Measurements from ENCODE around the gene AMIGO1. TPM values are rescaled to one million over a fixed set of nuclear protein-coding genes. Genes with fewer than 3 reads are reported as not detected.

The AMIGO1 gene
- total and polyA plus RNA-seq, 2 of the 8 experiments (the other 6 are each of a cell fraction or from before 2014, with no cell fraction given): 1.5 to 2.7 TPM

GRCh38 chr1:109466452-109467300, 42.9 kb downstream of the AMIGO1 start, which contains the start of gene SYPL2 (continued):
- TF ChIP-seq EGR1 (IDR thresholded peaks at IDR 0.05; ENCODE audit: borderline replicate concordance, low read depth, low read length): no peak
- TF ChIP-seq JUND (IDR thresholded peaks at IDR 0.05; ENCODE audit: low read length): no peak
- TF ChIP-seq, protein P1, sequence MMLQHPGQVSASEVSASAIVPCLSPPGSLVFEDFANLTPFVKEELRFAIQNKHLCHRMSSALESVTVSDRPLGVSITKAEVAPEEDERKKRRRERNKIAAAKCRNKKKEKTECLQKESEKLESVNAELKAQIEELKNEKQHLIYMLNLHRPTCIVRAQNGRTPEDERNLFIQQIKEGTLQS (IDR thresholded peaks at IDR 0.05; ENCODE audit: insufficient read depth, low read depth, low read length): peak; percentile 52; the same call in 1 of the 2 replicates
- 0 out of 2 replicates have a peak, but pooled peaks have one; percentile 11 for TF ChIP-seq BACH1 (IDR thresholded peaks at IDR 0.05; ENCODE audit: low read length)
- no peak for TF ChIP-seq CHD2 (IDR thresholded peaks at IDR 0.05; ENCODE audit: low read length)
- 0 out of 3 replicates have a peak, but pooled peaks of 1 of the 2 experiments have one; percentile 22 for TF ChIP-seq POLR2A (IDR thresholded peaks at IDR 0.05; ENCODE audit: control extremely low read depth in 1 of 2, low read depth in 2 of 2, low read length in 2 of 2)
- TF ChIP-seq, protein P2, sequence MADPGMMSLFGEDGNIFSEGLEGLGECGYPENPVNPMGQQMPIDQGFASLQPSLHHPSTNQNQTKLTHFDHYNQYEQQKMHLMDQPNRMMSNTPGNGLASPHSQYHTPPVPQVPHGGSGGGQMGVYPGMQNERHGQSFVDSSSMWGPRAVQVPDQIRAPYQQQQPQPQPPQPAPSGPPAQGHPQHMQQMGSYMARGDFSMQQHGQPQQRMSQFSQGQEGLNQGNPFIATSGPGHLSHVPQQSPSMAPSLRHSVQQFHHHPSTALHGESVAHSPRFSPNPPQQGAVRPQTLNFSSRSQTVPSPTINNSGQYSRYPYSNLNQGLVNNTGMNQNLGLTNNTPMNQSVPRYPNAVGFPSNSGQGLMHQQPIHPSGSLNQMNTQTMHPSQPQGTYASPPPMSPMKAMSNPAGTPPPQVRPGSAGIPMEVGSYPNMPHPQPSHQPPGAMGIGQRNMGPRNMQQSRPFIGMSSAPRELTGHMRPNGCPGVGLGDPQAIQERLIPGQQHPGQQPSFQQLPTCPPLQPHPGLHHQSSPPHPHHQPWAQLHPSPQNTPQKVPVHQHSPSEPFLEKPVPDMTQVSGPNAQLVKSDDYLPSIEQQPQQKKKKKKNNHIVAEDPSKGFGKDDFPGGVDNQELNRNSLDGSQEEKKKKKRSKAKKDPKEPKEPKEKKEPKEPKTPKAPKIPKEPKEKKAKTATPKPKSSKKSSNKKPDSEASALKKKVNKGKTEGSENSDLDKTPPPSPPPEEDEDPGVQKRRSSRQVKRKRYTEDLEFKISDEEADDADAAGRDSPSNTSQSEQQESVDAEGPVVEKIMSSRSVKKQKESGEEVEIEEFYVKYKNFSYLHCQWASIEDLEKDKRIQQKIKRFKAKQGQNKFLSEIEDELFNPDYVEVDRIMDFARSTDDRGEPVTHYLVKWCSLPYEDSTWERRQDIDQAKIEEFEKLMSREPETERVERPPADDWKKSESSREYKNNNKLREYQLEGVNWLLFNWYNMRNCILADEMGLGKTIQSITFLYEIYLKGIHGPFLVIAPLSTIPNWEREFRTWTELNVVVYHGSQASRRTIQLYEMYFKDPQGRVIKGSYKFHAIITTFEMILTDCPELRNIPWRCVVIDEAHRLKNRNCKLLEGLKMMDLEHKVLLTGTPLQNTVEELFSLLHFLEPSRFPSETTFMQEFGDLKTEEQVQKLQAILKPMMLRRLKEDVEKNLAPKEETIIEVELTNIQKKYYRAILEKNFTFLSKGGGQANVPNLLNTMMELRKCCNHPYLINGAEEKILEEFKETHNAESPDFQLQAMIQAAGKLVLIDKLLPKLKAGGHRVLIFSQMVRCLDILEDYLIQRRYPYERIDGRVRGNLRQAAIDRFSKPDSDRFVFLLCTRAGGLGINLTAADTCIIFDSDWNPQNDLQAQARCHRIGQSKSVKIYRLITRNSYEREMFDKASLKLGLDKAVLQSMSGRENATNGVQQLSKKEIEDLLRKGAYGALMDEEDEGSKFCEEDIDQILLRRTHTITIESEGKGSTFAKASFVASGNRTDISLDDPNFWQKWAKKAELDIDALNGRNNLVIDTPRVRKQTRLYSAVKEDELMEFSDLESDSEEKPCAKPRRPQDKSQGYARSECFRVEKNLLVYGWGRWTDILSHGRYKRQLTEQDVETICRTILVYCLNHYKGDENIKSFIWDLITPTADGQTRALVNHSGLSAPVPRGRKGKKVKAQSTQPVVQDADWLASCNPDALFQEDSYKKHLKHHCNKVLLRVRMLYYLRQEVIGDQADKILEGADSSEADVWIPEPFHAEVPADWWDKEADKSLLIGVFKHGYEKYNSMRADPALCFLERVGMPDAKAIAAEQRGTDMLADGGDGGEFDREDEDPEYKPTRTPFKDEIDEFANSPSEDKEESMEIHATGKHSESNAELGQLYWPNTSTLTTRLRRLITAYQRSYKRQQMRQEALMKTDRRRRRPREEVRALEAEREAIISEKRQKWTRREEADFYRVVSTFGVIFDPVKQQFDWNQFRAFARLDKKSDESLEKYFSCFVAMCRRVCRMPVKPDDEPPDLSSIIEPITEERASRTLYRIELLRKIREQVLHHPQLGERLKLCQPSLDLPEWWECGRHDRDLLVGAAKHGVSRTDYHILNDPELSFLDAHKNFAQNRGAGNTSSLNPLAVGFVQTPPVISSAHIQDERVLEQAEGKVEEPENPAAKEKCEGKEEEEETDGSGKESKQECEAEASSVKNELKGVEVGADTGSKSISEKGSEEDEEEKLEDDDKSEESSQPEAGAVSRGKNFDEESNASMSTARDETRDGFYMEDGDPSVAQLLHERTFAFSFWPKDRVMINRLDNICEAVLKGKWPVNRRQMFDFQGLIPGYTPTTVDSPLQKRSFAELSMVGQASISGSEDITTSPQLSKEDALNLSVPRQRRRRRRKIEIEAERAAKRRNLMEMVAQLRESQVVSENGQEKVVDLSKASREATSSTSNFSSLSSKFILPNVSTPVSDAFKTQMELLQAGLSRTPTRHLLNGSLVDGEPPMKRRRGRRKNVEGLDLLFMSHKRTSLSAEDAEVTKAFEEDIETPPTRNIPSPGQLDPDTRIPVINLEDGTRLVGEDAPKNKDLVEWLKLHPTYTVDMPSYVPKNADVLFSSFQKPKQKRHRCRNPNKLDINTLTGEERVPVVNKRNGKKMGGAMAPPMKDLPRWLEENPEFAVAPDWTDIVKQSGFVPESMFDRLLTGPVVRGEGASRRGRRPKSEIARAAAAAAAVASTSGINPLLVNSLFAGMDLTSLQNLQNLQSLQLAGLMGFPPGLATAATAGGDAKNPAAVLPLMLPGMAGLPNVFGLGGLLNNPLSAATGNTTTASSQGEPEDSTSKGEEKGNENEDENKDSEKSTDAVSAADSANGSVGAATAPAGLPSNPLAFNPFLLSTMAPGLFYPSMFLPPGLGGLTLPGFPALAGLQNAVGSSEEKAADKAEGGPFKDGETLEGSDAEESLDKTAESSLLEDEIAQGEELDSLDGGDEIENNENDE (IDR thresholded peaks at IDR 0.05; ENCODE audit: insufficient replicate concordance, low read length): no peak
- TF ChIP-seq POU5F1 (IDR thresholded peaks at IDR 0.05; ENCODE audit: low read depth, low read length): no peak
- TF ChIP-seq SP2 (IDR thresholded peaks at IDR 0.05; ENCODE audit: low read length): no peak
- no peak for TF ChIP-seq GTF2F1 (IDR thresholded peaks at IDR 0.05; ENCODE audit: borderline replicate concordance, low read depth, low read length)
